NB4 (cell line): ENCODE measurements around the gene ZBTB34.

Experiments
- MYC ChIP-seq: IDR thresholded peaks from 2 replicates; pipeline ENCODE4 v1.6.1; 2011; ENCODE audit warnings: low read depth, low read length
- POLR2A ChIP-seq: IDR thresholded peaks from 2 replicates; pipeline ENCODE4 v1.6.1; 2011; ENCODE audit warnings: mild to moderate bottlenecking; ENCODE audit not compliant: insufficient read length; ENCODE audit errors: extremely low read depth
- TF ChIP-seq, protein P1 (sequence below): IDR thresholded peaks from one replicate; pipeline ENCODE4 v1.5.1; 2012; ENCODE audit warnings: low read depth, low read length

DNA sequence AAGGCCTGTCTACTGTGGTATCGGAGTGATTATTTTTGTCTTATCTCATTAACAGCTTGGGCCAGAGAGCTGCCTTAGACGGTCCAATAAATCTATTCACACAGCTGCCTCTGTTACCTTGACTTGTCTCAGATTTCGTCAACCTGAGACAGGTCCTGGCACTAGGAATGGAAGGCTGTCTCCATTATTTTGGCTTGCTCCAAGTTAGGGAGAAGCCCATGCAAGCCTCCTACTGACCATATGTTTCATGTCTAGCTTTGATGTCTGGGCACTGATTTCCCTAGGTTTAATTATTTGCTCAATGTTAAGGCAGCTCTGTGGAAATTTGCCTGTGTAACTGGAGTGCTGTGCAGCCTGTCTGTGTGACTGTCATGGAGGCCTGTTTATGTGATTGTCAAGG, 41.8 kb downstream of the ZBTB34 start:
- TF ChIP-seq, protein P1, sequence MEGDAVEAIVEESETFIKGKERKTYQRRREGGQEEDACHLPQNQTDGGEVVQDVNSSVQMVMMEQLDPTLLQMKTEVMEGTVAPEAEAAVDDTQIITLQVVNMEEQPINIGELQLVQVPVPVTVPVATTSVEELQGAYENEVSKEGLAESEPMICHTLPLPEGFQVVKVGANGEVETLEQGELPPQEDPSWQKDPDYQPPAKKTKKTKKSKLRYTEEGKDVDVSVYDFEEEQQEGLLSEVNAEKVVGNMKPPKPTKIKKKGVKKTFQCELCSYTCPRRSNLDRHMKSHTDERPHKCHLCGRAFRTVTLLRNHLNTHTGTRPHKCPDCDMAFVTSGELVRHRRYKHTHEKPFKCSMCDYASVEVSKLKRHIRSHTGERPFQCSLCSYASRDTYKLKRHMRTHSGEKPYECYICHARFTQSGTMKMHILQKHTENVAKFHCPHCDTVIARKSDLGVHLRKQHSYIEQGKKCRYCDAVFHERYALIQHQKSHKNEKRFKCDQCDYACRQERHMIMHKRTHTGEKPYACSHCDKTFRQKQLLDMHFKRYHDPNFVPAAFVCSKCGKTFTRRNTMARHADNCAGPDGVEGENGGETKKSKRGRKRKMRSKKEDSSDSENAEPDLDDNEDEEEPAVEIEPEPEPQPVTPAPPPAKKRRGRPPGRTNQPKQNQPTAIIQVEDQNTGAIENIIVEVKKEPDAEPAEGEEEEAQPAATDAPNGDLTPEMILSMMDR = no peak
- no peak for TF ChIP-seq POLR2A
- TF ChIP-seq MYC = no peak
